ENCODE measurements around the gene BCKDHB. TPM values are rescaled to one million over a fixed set of nuclear protein-coding genes. Genes with fewer than 3 reads are reported as not detected.

BCKDHB gene
- total RNA-seq, 1 donor from 2014 or later, result 28.4 TPM

- Mint-ChIP-seq H3K4me3 (no peak overlapping the region), H3K4me1 (no peaks in the 10 kb centered on the region), H3K9me3 (no peaks in the 10 kb centered on the region), H3K27ac (no peak overlapping the region), H3K36me3 (no peaks in the 10 kb centered on the region), H3K27me3 (ENCODE audit: low read depth) (no peaks in the 10 kb centered on the region)
- TF ChIP-seq CTCF (IDR thresholded peaks at IDR 0.05; ENCODE audit: unreplicated experiment), result no peak
- no peak for DNase-seq (ENCODE audit: low spot score in 2 of 2, unreplicated experiment in 2 of 2)
Measured at GRCh38 chr6:80343511-80343910, 237.0 kb downstream of the BCKDHB start.

DNA sequence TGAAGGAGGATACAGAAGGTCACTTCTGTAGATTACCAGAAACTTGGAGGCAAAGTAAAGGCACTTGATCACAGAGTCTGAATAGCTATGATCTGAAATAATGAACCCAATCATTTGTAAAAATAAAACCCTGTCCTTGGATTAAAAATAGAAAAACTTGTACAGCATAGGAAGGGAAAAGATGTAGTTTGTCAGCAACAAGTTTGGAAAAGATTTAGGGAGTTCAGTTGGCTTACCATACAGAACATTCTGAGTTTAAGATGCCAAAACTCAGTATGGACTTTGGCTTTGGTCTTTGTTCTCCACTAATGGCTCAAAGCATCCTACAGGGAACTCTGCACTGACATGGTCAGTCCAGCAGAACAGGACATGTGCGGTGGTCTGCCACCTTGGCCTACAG is 240.6 kb downstream of the BCKDHB start:
- DNase-seq (ENCODE audit: low spot score in 2 of 2, unreplicated experiment in 2 of 2), result no peak
- H3K4me3 Mint-ChIP-seq, result no peak overlapping the region
- no peak overlapping the region for H3K27ac Mint-ChIP-seq
- TF ChIP-seq CTCF (IDR thresholded peaks at IDR 0.05; ENCODE audit: unreplicated experiment), result no peak
- H3K9me3 Mint-ChIP-seq, result peaks cover 3% of the 10 kb centered on the region
- no peaks in the 10 kb centered on the region for H3K4me1 Mint-ChIP-seq
- H3K36me3 Mint-ChIP-seq, result no peaks in the 10 kb centered on the region
- H3K27me3 Mint-ChIP-seq (ENCODE audit: low read depth), result no peaks in the 10 kb centered on the region

GRCh38 chr6:80348263-80348662 is 241.8 kb downstream of the BCKDHB start:
- DNase-seq (ENCODE audit: low spot score in 2 of 2, unreplicated experiment in 2 of 2), result no peak
- H3K36me3 Mint-ChIP-seq, result no peaks in the 10 kb centered on the region

GRCh38 chr6:80356000-80356399 is 249.5 kb downstream of the BCKDHB start:
- H3K27me3 Mint-ChIP-seq (ENCODE audit: low read depth), result no peaks in the 10 kb centered on the region
- no peak overlapping the region for H3K27ac Mint-ChIP-seq
- peaks cover 12% of the 10 kb centered on the region for H3K9me3 Mint-ChIP-seq
- no peak for TF ChIP-seq CTCF (IDR thresholded peaks at IDR 0.05; ENCODE audit: unreplicated experiment)
- peaks cover 1% of the 10 kb centered on the region for H3K4me1 Mint-ChIP-seq
- H3K36me3 Mint-ChIP-seq, result peaks cover 10% of the 10 kb centered on the region
- DNase-seq (ENCODE audit: low spot score in 2 of 2, unreplicated experiment in 2 of 2), result no peak
- no peak overlapping the region for H3K4me3 Mint-ChIP-seq

More at GRCh38 chr6:80348263-80348662, 241.8 kb downstream of the BCKDHB start:
- TF ChIP-seq CTCF (IDR thresholded peaks at IDR 0.05; ENCODE audit: unreplicated experiment), result no peak
- Mint-ChIP-seq H3K27me3 (ENCODE audit: low read depth) (no peaks in the 10 kb centered on the region), H3K27ac (no peak overlapping the region), H3K4me3 (no peak overlapping the region), H3K4me1 (no peaks in the 10 kb centered on the region), H3K9me3 (peaks cover 6% of the 10 kb centered on the region)

- Mint-ChIP-seq H3K4me3 (no peak overlapping the region), H3K9me3 (peaks cover 9% of the 10 kb centered on the region), H3K4me1 (peaks cover 1% of the 10 kb centered on the region), H3K27me3 (ENCODE audit: low read depth) (no peaks in the 10 kb centered on the region), H3K27ac (no peak overlapping the region), H3K36me3 (peaks cover 10% of the 10 kb centered on the region)
- no peak for TF ChIP-seq CTCF (IDR thresholded peaks at IDR 0.05; ENCODE audit: unreplicated experiment)
- no peak for DNase-seq (ENCODE audit: low spot score in 2 of 2, unreplicated experiment in 2 of 2)
Measured at GRCh38 chr6:80356545-80356944, 250.1 kb downstream of the BCKDHB start.

- Mint-ChIP-seq H3K4me3 (no peak overlapping the region), H3K36me3 (peaks cover 10% of the 10 kb centered on the region), H3K4me1 (peaks cover 1% of the 10 kb centered on the region), H3K27ac (peak overlapping the region; percentile 66), H3K9me3 (peaks cover 9% of the 10 kb centered on the region), H3K27me3 (ENCODE audit: low read depth) (no peaks in the 10 kb centered on the region)
- DNase-seq (ENCODE audit: low spot score in 2 of 2, unreplicated experiment in 2 of 2), result no peak
- no peak for TF ChIP-seq CTCF (IDR thresholded peaks at IDR 0.05; ENCODE audit: unreplicated experiment)
Measured at GRCh38 chr6:80357081-80357480, 250.6 kb downstream of the BCKDHB start.
